OCI-LY3 (cell line): ENCODE data around the gene PRRC2A.

Source experiments
- CTCF ChIP-seq: fragments of 200-600, 300-600 bp; sonication (generic); IDR thresholded peaks from 2 replicates; pipeline ENCODE4 v1.5.1; 2014; ENCODE audit warnings: antibody characterized with exemption, low read length, low read depth
- EZH2phosphoT487 ChIP-seq: fragments of 200-600 bp; shearing (Covaris generic); IDR thresholded peaks from 2 replicates; pipeline ENCODE4 v1.6.1; 2018; ENCODE audit warnings: antibody characterized with exemption, mixed run types, low read depth

DNA sequence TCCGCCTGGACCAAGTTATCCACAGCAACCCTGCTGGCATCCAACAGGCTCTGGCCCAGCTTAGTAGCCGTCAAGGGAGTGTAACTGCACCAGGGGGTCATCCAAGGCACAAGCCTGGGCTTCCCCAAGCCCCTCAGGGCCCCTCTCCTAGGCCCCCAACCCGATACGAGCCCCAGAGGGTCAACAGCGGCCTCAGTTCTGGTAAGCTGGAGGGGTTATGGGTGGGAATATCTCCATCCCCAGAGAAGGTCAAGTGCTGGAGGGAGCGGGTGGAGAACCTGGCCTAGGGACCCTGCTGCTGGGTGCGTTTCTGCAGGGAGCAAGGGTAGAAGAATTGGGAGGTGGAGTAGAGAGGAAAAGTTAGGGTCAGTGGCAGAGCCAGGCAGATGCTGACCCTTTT lies 12.9 kb downstream of the PRRC2A start:
- TF ChIP-seq CTCF, result no peak
- TF ChIP-seq EZH2phosphoT487, result no peak
